Measurements from ENCODE around the gene NRP2.

GRCh38 chr2:205833864-205834263 lies 151.6 kb downstream of the NRP2 start:
- TF ChIP-seq CTCF (conservative IDR thresholded peaks at IDR 0.05 in 1 of 2, IDR thresholded peaks at IDR 0.05 in 1 of 2; ENCODE audit: low read depth in 1 of 2, low read length in 2 of 2) (no peak), EZH2 (IDR thresholded peaks at IDR 0.05; ENCODE audit: low read length, missing control alignments) (no peak)

Data from fibroblast of lung (primary cell).